Measurements from ENCODE around the gene B4GALNT4. TPM values are rescaled to one million over a fixed set of nuclear protein-coding genes. Genes with fewer than 3 reads are reported as not detected.
"Not testable (repeated sequence)": the region's sequence is repeated elsewhere in the genome, so short reads cannot be mapped to it uniquely, and the experiment has no call there.

The B4GALNT4 gene
- total RNA-seq, 1 donor from 2014 or later = 3.4 TPM

DNA sequence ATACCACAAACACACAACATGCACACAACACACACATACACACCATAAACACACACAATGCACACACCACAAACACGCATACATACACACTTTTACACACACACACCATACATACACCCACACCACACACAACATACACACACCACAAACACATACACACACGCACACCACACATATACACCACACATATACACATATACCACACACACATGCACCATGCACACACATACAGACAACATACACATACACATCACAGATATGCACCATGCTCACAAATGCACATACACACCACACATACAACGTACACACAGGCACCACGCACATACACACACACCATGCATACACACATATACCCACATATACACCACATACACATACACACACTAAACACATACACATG lies 11.7 kb upstream of the B4GALNT4 start:
- no peak for DNase-seq (ENCODE audit: low spot score)

DNA sequence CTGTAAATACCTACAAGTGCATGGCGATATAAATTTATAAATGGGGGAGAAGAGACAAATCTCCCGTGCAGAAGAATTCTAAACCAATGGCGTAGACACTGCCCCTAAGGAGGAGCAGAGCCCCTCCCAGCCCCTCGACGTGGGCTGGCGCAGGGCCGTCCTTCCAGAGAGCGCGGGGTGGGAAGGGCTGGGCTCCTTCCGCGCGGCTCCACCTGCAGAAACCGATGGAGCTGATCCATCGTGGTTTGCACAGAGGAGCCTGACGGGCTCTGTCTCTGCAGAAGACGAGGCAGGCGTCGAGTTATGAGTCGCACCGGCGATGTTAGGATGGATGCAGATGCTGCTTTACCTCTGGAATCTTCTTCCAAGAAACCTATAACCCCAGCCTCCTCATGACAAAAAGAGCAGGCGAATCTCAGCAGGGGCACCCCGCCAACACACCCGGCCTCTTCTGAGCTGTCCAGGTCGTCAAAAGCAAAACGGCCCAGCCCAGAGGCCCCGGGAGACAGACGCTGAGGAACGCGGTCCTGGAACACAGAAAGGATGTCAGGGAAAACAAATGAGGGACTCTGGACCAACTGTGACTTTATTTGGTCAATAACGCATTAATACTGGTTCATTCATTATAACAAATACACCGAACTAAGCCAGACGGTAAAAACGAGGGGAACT lies 11.0 kb upstream of the B4GALNT4 start:
- DNase-seq (ENCODE audit: low spot score) = no peak

DNA sequence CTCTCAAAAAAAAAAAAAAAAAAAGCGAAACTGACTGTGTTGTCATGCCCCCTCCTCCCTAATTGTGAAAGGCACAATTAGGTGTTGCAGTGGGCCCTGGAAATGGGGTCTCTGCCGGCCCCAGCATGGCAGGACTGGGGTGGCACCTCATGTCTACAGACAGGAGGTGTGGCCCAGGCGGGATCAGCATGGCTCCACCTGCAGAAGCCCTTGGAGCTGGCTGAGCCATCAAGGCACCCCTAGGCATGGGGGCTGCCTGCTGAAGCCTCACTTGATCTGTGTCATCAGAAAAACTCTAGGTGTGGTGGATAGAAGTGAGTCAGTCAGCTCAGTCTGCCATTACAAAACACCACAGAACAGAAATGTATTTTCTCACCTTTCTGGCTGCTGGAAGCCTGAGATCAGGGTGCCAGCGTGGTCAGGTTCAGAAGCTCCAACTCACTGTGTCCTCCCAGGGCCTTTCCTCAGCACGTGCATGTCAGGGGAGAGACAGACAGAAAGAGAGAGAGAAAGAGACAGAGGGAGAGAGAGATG lies 10.1 kb upstream of the B4GALNT4 start:
- DNase-seq (ENCODE audit: low spot score) = no peak

DNA sequence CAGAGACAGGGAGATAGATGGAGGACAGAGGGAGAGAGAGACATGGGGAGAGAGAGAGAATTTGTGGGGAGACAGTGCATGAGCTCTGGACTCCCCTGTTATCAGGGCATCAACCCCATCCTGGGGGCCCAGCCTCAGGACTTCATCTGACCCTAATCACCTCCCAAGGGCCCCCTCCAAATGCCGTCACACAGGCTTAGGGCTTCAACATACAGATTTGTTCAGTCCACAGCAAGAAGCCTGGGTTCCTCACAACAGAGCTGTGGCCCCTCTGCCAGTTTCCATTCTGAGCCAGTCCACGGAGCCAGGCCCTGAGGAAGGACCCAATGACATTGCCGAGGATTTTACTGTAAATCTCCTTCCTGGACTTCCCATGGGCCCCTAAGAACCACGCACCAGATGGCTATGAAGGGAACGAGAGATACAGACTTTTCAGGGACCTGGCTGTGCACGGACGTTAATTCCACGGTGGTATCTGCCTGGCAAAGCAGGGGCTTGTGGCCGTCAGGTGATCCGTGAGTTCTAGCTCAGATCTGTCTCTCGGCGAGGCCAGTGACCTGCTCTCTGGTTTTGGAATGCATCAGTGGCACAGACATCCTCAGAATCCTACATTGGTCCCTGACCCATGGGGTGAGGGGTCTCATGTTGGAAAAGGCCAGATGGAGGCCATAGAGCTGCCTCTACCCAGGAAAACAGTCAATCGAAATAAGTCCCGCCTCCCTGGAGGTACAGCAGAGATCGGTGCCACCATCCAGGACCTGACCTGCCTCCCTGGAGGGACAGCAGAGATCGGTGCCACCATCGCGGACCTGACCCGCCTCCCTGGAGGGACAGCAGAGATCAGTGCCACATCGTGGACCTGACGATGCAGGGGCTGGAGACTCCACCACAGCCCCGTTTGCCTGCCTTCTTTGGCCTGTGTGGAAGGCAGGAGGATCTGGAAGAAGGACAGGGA lies 8.7 kb upstream of the B4GALNT4 start:
- no peak for DNase-seq (ENCODE audit: low spot score)

DNA sequence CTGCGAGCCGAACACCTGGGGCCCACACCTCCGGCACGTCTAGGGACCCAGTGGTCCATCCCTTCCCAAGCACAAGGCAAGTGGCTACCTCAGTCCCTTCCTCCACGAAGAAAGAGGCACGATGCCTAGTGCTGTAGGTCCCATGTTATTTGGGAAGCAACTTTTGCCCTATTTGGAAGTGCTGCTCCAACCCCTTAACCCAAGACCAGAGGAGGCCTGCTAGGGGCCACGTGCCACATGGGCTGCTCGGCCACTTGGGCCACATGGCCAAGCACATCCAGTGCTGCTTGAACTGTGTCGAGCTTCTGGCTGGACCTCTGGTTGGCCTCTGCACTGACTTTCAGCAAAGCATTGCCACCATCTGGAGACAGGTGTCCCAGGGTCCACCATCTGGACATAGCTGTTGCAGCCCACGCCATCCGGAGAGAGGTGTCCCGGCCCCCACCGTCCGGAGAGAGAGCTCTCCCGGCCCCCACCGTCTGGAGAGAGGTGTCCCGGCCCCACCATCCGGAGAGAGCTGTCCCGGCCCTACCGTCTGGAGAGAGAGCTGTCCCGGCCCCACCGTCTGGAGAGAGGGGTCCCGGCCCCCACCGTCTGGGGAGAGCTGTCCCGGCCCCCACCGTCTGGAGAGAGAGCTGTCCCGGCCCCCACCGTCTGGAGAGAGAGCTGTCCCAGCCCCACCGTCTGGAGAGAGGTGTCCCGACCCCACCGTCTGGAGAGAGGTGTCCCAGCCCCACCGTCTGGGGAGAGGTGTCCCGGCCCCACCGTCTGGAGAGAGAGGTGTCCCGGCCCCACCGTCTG lies 6.5 kb upstream of the B4GALNT4 start:
- DNase-seq (ENCODE audit: low spot score) = no peak

DNA sequence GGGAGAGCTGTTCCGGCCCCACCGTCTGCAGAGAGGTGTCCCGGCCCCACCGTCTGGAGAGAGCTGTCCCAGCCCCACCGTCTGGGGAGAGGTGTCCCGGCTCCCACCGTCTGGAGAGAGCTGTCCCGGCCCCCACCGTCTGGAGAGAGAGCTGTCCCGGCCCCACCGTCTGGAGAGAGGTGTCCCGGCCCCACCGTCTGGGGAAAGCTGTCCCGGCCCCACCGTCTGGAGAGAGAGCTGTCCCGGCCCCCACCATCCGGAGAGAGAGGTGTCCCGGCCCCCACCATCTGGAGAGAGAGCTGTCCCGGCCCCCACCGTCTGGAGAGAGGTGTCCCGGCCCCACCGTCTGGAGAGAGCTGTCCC lies 5.9 kb upstream of the B4GALNT4 start:
- not testable (repeated sequence) for DNase-seq (ENCODE audit: low spot score)

DNA sequence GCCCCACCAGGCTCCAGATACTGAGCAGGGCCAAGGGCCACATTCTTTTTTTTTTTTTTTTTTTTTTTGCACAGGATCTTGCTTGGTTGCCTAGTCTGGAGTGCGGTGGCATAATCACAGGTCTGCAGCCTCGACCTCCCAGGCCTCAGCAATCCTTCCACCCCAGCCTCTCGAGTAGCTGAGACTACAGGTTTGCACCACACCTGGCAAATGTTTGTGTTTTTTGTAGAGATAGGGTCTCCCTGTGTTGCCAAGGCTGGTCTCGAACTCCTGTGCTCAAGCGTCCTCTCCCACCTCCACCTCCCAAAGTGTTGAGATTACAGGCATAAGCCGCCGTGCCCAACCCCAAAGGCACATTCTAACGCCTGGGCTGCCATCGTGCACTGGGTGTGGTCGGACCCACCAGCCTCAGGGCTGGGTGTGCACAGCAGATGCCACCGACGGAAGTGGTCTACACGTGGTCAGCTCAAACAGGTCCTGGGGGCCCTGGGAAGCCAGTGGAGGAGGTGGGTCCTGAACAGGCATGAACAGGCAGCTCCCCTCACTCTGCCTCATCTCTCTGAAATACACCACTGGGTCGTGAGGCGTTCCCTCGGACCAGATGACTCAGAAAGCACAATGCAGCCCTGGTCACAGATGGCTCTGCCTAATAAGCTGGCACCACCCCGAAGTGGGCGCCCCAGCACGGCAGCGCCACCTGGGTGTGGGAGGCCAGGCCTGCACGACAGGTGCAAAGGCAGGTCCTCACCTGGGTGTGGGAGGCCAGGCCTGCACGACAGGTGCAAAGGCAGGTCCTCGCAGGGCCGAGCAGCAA lies 5.1 kb upstream of the B4GALNT4 start:
- DNase-seq (ENCODE audit: low spot score) = no peak

DNA sequence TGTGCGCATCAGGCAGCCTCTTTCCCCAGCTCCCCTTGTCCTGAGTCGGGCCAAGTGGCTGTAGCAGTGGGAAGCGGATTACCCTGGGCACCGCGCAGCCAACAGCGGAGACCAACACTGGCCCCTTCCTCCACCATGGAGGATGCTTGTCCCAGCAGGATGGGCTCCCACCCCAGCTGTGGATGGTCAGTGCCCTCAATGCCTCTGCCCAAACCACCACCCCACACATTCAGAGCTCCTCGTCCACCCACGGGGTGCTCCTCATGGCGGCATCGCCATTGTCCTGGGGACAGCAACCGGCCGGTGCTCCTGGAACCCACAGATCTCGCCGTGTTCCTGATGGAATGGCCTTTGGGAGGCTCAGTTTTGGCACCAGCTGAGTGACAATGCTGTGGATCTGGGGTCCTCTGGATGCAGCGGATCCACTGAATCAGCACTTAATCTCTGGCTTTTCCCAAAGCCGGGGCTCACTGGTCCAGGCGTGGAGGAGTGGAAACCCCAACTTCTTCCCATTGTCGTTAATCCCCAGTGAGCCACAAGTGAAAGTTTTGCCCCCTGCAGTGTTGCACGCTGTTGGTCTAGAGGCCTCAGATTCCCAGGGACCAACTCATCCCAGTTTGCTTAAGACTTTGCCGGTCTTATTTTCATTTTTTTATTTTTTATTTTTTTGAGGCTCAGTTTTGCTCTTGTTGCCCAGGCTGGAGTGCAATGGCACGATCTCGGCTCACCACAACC lies 4.1 kb upstream of the B4GALNT4 start:
- DNase-seq (ENCODE audit: low spot score) = no peak

DNA sequence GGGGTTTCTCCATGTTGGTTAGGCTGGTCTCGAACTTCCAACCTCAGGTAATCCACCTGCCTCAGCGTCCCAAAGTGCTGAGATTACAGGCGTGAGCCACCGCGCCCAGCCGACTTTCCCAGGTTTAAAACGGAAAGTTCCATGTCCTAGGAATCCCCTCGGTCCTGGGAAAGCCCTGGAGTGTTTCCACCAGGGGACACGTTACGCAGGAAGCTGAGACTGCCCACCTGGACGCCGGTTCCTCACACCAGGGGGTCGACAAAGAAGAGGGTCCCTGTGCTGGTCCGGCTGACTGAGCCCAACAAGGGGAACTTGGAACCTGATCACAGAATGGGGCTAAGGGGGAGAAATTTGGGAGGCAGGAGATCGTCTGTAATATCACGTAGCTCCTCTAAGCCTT lies 3.5 kb upstream of the B4GALNT4 start:
- no peak for DNase-seq (ENCODE audit: low spot score)

DNA sequence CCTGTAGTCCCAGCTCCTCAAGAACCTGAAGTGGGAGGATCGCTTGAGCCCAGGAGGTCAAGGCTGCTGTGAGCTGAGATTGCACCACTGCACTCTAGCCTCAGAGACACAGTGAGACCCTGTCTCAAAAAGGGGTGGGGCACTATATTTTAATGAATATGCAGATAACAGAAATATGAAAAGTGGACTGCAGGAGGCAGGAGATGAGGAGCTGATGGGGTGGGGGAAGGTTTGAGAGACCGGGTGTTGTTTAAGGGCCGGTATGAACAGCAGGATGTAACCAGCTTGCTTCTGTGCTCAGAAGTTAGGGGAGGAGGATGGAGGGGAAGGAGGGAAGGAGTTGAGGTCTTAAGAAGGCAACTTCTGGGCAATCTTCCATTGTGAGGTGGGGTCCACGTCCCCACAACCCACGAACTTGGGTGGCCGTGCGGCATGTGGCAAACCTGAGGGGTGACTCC lies 1.3 kb upstream of the B4GALNT4 start:
- no peak for DNase-seq (ENCODE audit: low spot score)

DNA sequence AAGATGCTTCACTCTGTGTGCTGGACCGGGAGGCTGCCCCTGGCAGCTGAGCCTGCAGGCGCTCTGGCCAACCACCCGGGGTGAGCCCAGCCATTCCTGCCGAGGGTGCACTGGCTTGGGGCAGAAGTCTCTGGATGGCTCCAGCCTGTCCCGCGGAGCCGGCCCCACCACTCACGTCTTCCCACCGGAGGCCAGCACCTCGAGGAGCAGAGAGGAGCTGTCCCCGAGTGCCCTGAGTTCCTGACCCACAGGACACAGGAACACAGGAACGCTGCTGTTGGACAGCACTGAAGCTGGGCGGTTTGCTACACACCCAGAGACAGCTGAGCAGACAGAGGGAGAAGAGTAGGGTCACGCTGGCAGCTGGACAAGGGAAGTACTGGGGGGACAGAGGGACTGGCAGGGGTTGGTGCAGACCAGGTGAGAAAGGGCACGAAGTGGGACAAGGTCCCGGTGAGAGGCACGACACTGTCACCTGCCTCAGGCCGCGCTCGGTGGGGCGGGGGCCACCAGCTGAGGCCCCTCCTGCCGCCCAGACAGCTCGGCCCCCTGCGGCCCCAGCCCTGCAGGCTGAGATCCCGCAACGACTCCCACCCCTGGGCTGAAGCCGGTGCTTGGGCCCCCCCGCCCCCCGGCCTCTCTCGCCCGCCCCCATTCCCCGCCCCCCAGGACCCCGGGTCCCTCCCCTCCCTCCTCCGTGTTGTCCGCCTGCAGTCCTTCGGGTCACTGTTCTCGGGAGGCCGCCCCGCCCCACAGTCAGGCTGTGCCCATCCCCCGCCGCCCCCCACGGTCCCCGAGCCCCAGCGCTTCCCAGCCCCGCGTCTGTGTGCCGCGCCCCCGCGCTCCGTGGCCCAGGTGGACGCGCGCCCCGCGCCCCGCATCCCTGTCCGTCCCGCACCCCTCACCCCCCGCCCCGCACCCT lies 624 bp upstream of the B4GALNT4 start:
- no peak for DNase-seq (ENCODE audit: low spot score)

DNA sequence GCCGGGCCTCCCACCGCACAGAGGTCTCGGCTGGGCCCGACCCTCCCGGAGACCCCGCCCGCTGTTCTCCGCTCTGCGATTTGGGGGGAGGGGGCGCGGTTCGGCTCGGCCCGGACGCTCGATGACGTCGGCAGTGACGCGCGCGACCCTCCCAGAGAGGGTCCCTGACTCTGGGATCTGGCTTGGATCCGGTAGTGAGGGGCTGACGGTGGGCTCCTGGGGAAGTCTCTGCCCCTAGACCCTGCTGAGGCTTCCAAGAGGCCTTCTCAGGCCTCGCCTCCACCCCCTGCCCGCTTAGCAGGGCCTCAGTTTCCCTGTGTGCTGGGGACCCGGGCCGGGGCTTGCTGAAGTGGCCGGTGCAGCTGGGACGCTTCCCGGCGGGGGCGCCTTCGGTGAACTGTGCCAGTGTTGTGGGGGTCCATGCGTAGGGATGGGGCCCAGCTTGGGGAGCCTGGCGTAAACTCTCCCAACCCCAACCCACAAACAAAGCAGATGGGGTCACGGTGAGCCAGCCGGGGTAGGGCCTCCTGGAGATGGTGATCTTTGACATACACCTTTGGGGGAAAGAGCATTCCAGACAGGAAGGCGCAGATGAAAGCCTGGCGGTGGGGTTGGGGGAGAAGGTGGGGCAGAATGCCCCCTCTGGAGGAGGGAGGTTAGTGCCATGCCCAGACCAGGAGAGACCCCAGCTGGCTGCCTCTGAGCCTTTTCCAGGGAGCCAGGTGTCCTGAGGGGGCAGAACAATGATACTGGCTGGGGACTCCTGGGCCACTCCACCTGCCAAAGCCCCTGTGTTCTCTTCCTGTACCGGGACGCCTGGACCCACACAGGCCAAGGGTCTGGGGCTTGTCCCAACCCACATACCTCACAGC lies 1.0 kb downstream of the B4GALNT4 start:
- no peak for DNase-seq (ENCODE audit: low spot score)

DNA sequence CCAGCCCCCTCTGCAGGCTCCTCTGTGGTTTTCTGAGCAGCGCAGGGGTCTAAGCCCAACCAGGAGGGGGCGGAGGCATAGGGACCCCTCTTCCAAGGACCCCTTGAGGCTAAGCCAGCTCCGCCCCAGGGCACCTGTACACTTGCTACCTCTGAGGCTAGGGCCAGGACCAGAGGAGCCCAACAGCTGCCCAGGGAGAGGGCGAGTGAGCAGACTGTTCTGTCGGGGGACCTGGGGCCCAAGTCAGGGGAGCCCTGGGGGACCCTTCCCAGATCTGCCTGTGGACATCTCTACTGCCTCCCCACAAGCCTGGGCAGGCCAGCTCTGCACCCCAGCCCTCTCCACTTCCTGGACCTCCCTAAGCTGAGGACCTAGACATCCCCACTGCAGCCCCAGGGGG lies 1.8 kb downstream of the B4GALNT4 start:
- no peak for DNase-seq (ENCODE audit: low spot score)

DNA sequence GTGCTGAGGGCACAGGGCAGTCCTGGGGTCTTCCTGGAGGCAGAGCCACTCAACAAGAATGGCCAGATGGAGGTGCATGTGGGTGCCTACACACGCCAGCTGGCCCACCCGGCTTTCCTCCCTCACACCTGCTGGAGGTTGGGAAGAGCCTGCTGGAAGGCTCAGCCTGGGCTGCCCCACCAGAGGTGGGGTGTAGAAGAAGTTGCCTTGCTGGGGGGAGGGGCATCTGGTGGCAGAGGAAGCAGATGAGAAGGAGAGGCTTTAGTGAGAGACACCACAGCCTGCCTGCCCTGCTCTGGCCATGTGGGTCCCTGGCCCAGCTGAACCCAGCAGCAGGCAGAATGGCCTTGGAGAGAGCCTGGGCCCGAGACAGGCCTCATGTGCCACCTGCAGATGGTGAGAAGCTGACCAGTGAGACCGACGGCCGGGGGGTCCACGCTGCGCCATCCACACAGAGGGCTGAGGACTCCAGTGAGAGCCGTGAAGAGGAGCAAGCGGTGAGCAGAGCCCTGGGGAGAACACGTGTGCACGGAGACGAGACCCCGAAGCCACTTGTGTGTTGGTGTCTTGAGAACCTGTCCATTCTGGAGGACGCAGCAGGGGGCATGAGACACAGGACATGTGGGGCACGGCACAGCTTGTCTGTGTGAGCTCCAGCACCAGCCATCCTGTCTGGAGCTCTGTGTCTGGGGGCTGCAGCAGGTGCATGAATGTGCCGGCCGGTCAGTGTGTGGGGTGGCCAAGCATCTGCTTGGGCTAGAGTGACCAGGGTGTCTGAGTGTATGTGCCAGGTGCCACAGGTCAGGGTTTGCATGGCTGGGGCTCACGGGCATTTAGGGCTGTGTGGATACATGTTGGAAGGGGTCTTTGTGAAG lies 2.7 kb downstream of the B4GALNT4 start:
- no peak for DNase-seq (ENCODE audit: low spot score)

DNA sequence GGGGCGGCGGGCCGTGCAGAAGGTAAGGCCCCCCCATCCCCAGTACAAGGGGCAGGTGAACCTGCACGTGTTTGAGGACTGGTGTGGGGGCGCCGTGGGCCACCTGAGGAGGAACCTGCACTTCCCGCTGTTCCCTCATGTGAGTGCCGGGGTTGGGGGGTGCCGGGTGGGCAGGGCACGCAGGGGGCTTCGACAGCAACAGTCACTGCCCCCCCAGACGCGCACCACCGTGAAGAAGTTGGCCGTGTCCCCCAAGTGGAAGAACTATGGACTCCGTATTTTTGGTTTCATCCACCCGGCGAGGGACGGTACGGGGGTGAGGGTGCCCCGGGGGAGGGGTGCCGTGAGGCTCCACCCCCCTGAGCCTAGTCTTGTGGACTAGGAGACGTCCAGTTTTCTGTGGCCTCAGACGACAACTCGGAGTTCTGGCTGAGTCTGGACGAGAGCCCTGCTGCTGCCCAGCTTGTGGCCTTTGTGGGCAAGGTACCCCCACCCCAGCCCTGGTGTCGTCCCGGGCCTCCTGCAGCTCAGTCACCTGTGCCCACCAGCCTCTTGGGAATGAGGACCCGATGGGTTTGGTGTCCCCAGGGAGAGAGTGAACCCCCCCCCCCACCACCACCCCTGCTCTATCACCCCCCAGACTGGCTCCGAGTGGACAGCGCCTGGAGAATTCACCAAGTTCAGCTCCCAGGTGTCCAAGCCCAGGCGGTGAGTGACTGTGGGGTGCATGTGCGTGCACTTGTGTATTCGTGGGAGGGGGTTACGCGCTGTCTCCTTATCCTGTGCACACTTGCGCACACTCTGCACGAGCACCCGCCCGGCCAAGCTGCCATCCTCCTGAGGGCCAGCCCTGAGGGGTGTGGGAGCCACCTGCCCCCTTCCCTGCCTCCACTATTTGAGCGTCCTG lies 3.8 kb downstream of the B4GALNT4 start:
- DNase-seq (ENCODE audit: low spot score) = no peak

Data from mucosa of gallbladder (tissue), 1 donor.